WTC11 (cell line): ENCODE measurements around the gene CDC6. TPM values are rescaled to one million over a fixed set of nuclear protein-coding genes. Genes with fewer than 3 reads are reported as not detected.

ENCODE experiments used
- ATAC-seq: fragments of 200-7000 bp; cut with Tn5 transposase; 2 replicates; pipeline ENCODE4 v1.10.0; 2021; ENCODE audit warnings: mild to moderate bottlenecking, moderate library complexity
- CTCF ChIA-PET: fragments of 300-600 bp; sonication (Branson Sonifier 250); formaldehyde crosslinking; loops from one replicate; lab custom pipeline; 2021; ENCODE audit warnings: antibody characterized with exemption; lab: Charles Lee
- POLR2A ChIA-PET: fragments of 350-600 bp; sonication (Branson Sonifier 250); formaldehyde crosslinking; loops from one replicate; lab custom pipeline; 2021; ENCODE audit warnings: antibody characterized with exemption; lab: Charles Lee
- DNase-seq: peaks from one replicate; pipeline ENCODE4 v3.0.0; 2021; ENCODE audit warnings: low spot score
- H3K27ac Mint-ChIP-seq: 2 replicates; pipeline ENCODE4 v1.8.0; 2021; ENCODE audit warnings: mixed read lengths
- H3K27me3 Mint-ChIP-seq: 2 replicates; pipeline ENCODE4 v1.8.0; 2021; ENCODE audit warnings: low read depth, mild to moderate bottlenecking, moderate library complexity, mixed read lengths
- H3K36me3 Mint-ChIP-seq: 2 replicates; pipeline ENCODE4 v1.8.0; 2021; ENCODE audit warnings: mixed read lengths
- H3K4me1 Mint-ChIP-seq: 2 replicates; pipeline ENCODE4 v1.8.0; 2022; ENCODE audit warnings: mixed read lengths
- H3K4me3 Mint-ChIP-seq: 2 replicates; pipeline ENCODE4 v1.8.0; 2021; ENCODE audit warnings: mild to moderate bottlenecking, moderate library complexity, mixed read lengths
- H3K9me3 Mint-ChIP-seq: 2 replicates; pipeline ENCODE4 v1.8.0; 2021; ENCODE audit warnings: mixed read lengths
- ATF1 ChIP-seq: sonication (generic); formaldehyde crosslinking; IDR thresholded peaks from 2 replicates; pipeline ENCODE4 v1.8.1; 2023; ENCODE audit warnings: mild to moderate bottlenecking, moderate library complexity, missing genetic modification reagents
- EMX1 ChIP-seq: fragments of 250-450 bp; sonication (Bioruptor Pico); IDR thresholded peaks from 2 replicates; pipeline ENCODE4 v1.8.0; 2021; ENCODE audit warnings: mild to moderate bottlenecking
- ESRRA ChIP-seq: sonication (generic); formaldehyde crosslinking; IDR thresholded peaks from 2 replicates; pipeline ENCODE4 v1.8.1; 2022; ENCODE audit warnings: mild to moderate bottlenecking, missing genetic modification reagents, borderline replicate concordance
- ETV6 ChIP-seq: sonication (generic); formaldehyde crosslinking; IDR thresholded peaks from 2 replicates; pipeline ENCODE4 v1.8.1; 2022; ENCODE audit warnings: mild to moderate bottlenecking, missing genetic modification reagents
- FOXK1 ChIP-seq: sonication (generic); formaldehyde crosslinking; IDR thresholded peaks from 2 replicates; pipeline ENCODE4 v1.8.0; 2022; ENCODE audit warnings: mild to moderate bottlenecking, moderate library complexity, missing genetic modification reagents
- FOXP1 ChIP-seq: sonication (generic); formaldehyde crosslinking; IDR thresholded peaks from 2 replicates; pipeline ENCODE4 v1.8.0; 2022; ENCODE audit warnings: missing genetic modification reagents, mild to moderate bottlenecking, moderate library complexity, borderline replicate concordance
- GABPB1 ChIP-seq: sonication (generic); formaldehyde crosslinking; IDR thresholded peaks from 2 replicates; pipeline ENCODE4 v1.8.1; 2023; ENCODE audit warnings: mild to moderate bottlenecking, missing genetic modification reagents
- GRHL2 ChIP-seq: fragments of 250-450 bp; sonication (Bioruptor Pico); IDR thresholded peaks from 2 replicates; pipeline ENCODE4 v1.8.0; 2022; ENCODE audit warnings: mild to moderate bottlenecking, moderate library complexity; ENCODE audit not compliant: insufficient replicate concordance, severe bottlenecking
- MXD4 ChIP-seq: fragments of 250-450 bp; sonication (Bioruptor Pico); IDR thresholded peaks from 2 replicates; pipeline ENCODE4 v1.8.0; 2021; ENCODE audit warnings: mild to moderate bottlenecking, moderate library complexity, borderline replicate concordance
- NFATC4 ChIP-seq: fragments of 250-450 bp; sonication (Bioruptor Pico); IDR thresholded peaks from 2 replicates; pipeline ENCODE4 v1.9.0; 2021; ENCODE audit warnings: mild to moderate bottlenecking
- NR1H2 ChIP-seq: sonication (generic); formaldehyde crosslinking; IDR thresholded peaks from 2 replicates; pipeline ENCODE4 v1.9.0; 2021; ENCODE audit warnings: mild to moderate bottlenecking, moderate library complexity, missing genetic modification reagents
- PRRX2 ChIP-seq: fragments of 250-450 bp; sonication (Bioruptor Pico); IDR thresholded peaks from 2 replicates; pipeline ENCODE4 v1.8.0; 2021; ENCODE audit warnings: mild to moderate bottlenecking
- RELA ChIP-seq: sonication (generic); formaldehyde crosslinking; IDR thresholded peaks from 2 replicates; pipeline ENCODE4 v1.8.1; 2022; ENCODE audit warnings: missing genetic modification reagents, mild to moderate bottlenecking, borderline replicate concordance
- SMAD3 ChIP-seq: sonication (generic); formaldehyde crosslinking; IDR thresholded peaks from 2 replicates; pipeline ENCODE4 v1.8.0; 2022; ENCODE audit warnings: missing genetic modification reagents, mild to moderate bottlenecking, borderline replicate concordance
- SP1 ChIP-seq: sonication (generic); formaldehyde crosslinking; conservative IDR thresholded peaks from 2 replicates; pipeline ENCODE4 v1.8.1; 2022; ENCODE audit warnings: missing genetic modification reagents
- ZBTB43 ChIP-seq: sonication (generic); formaldehyde crosslinking; IDR thresholded peaks from 2 replicates; pipeline ENCODE4 v1.8.1; 2023; ENCODE audit warnings: mild to moderate bottlenecking, missing genetic modification reagents
- ZNF219 ChIP-seq: sonication (generic); formaldehyde crosslinking; IDR thresholded peaks from 2 replicates; pipeline ENCODE4 v1.8.0; 2023; ENCODE audit warnings: missing genetic modification reagents, mild to moderate bottlenecking, borderline replicate concordance
- ZNF232 ChIP-seq: sonication (generic); formaldehyde crosslinking; IDR thresholded peaks from 2 replicates; pipeline ENCODE4 v1.8.0; 2022; ENCODE audit warnings: mild to moderate bottlenecking, missing genetic modification reagents
- ZNF317 ChIP-seq: sonication (generic); formaldehyde crosslinking; IDR thresholded peaks from 2 replicates; pipeline ENCODE4 v1.8.1; 2023; ENCODE audit warnings: low read depth, mild to moderate bottlenecking, moderate library complexity, missing genetic modification reagents, borderline replicate concordance
- total RNA-seq: library from RNA; stranded (reverse); gene quantifications from 3 replicates; pipeline ENCODE4 v1.2.3, GENCODE V29; 2021
- TF ChIP-seq, protein P1 (sequence below): sonication (generic); formaldehyde crosslinking; IDR thresholded peaks from 2 replicates; pipeline ENCODE4 v1.8.0; 2022; ENCODE audit warnings: mild to moderate bottlenecking, missing genetic modification reagents
- TF ChIP-seq, protein P2 (sequence below): fragments of 250-450 bp; sonication (Bioruptor Pico); IDR thresholded peaks from 2 replicates; pipeline ENCODE4 v1.9.0; 2021; ENCODE audit warnings: mild to moderate bottlenecking
- TF ChIP-seq, protein P3 (sequence below): fragments of 250-450 bp; sonication (Bioruptor Pico); IDR thresholded peaks from 2 replicates; pipeline ENCODE4 v1.9.0; 2021; ENCODE audit warnings: mild to moderate bottlenecking

Gene CDC6
- total RNA-seq, 1 experiment from 2014 or later: 125 TPM

DNA sequence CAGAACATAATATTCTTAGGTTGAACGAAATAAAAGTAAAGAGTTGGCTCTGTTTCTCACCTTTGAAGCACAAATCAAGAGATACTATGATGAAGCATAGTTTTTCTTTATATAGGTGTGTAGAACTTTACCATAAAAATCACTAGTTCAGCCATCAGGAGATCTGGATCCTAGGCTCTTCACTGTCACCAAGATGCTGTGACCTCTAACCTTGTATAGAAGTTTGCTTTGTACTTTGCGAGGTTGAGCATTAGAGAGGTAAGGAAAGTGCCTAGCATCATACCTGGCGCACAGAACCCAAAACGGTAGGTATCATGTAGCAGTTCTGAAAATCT is 553 bp upstream of the CDC6 start:
- Mint-ChIP-seq H3K4me3 (peak overlapping the region; percentile 98), H3K27me3 (no peaks in the 10 kb centered on the region), H3K4me1 (peaks cover 19% of the 10 kb centered on the region), H3K36me3 (peaks cover 32% of the 10 kb centered on the region), H3K27ac (peak overlapping the region; percentile 54; the same call in 1 of the 2 replicates), H3K9me3 (no peaks in the 10 kb centered on the region)
- TF ChIP-seq ZBTB43 (no peak), FOXK1 (CRISPR knock-in tag) (no peak), SP1 (no peak), PRRX2 (CRISPR knock-in tag) (no peak), ZNF317 (CRISPR knock-in tag) (no peak), ATF1 (CRISPR knock-in tag) (no peak), MXD4 (CRISPR knock-in tag) (no peak), EMX1 (CRISPR knock-in tag) (no peak), NR1H2 (no peak), ESRRA (CRISPR knock-in tag) (no peak), GRHL2 (CRISPR knock-in tag) (no peak), RELA (no peak), SMAD3 (CRISPR knock-in tag) (no peak), ZNF232 (CRISPR knock-in tag) (no peak), ETV6 (CRISPR knock-in tag) (no peak), FOXP1 (no peak)
- TF ChIP-seq, protein P1, sequence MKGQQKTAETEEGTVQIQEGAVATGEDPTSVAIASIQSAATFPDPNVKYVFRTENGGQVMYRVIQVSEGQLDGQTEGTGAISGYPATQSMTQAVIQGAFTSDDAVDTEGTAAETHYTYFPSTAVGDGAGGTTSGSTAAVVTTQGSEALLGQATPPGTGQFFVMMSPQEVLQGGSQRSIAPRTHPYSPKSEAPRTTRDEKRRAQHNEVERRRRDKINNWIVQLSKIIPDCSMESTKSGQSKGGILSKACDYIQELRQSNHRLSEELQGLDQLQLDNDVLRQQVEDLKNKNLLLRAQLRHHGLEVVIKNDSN (CRISPR knock-in tag): no peak
- TF ChIP-seq, protein P2, sequence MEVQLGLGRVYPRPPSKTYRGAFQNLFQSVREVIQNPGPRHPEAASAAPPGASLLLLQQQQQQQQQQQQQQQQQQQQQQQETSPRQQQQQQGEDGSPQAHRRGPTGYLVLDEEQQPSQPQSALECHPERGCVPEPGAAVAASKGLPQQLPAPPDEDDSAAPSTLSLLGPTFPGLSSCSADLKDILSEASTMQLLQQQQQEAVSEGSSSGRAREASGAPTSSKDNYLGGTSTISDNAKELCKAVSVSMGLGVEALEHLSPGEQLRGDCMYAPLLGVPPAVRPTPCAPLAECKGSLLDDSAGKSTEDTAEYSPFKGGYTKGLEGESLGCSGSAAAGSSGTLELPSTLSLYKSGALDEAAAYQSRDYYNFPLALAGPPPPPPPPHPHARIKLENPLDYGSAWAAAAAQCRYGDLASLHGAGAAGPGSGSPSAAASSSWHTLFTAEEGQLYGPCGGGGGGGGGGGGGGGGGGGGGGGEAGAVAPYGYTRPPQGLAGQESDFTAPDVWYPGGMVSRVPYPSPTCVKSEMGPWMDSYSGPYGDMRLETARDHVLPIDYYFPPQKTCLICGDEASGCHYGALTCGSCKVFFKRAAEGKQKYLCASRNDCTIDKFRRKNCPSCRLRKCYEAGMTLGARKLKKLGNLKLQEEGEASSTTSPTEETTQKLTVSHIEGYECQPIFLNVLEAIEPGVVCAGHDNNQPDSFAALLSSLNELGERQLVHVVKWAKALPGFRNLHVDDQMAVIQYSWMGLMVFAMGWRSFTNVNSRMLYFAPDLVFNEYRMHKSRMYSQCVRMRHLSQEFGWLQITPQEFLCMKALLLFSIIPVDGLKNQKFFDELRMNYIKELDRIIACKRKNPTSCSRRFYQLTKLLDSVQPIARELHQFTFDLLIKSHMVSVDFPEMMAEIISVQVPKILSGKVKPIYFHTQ (CRISPR knock-in tag): no peak
- TF ChIP-seq, protein P3, sequence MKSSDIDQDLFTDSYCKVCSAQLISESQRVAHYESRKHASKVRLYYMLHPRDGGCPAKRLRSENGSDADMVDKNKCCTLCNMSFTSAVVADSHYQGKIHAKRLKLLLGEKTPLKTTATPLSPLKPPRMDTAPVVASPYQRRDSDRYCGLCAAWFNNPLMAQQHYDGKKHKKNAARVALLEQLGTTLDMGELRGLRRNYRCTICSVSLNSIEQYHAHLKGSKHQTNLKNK (CRISPR knock-in tag): no peak
- ATAC-seq: peak; percentile 1; the same call in 1 of the 2 replicates
- POLR2A ChIA-PET: no interaction called here
- CTCF ChIA-PET: no interaction called here
- DNase-seq: no peak

- ChIA-PET POLR2A (no interaction called here), CTCF (interaction anchor here (0.7 to 13.6 kb wide), 9 partner anchors 9 to 178 kb away, joined by 3 to 82 read pairs (median 8); partner anchors contain the start of genes RAPGEFL1 and WIPF2)
- peaks cover 40% of the 10 kb centered on the region for H3K4me1 Mint-ChIP-seq
- no peak overlapping the region for H3K4me3 Mint-ChIP-seq
- peaks cover 58% of the 10 kb centered on the region for H3K36me3 Mint-ChIP-seq
- no peaks in the 10 kb centered on the region for H3K9me3 Mint-ChIP-seq
- TF ChIP-seq NFATC4 (CRISPR knock-in tag): no peak
- TF ChIP-seq GABPB1: peak; percentile 47
- TF ChIP-seq ZNF219 (CRISPR knock-in tag): no peak
- H3K27ac Mint-ChIP-seq: peak overlapping the region; percentile 48; the same call in 1 of the 2 replicates
- ATAC-seq (no peak), DNase-seq (no peak)
- H3K27me3 Mint-ChIP-seq: no peaks in the 10 kb centered on the region
Measured at GRCh38 chr17:40290629-40291280, 3.1 kb downstream of the CDC6 start.
